HEK293T (cell line): Measurements from ENCODE around the gene KMT2E.

Source experiments
- BHLHE40 ChIP-seq: fragments of 450-650 bp; IDR thresholded peaks from 2 replicates; pipeline ENCODE4 v1.6.1; 2016; ENCODE audit warnings: mild to moderate bottlenecking, moderate library complexity, borderline replicate concordance
- FOXA1 ChIP-seq: fragments of 450-650 bp; IDR thresholded peaks from 2 replicates; pipeline ENCODE4 v1.6.1; 2016; ENCODE audit warnings: mild to moderate bottlenecking
- FOXK2 ChIP-seq: fragments of 450-650 bp; IDR thresholded peaks from 2 replicates; pipeline ENCODE4 v1.6.1; 2016; ENCODE audit warnings: mild to moderate bottlenecking
- LEF1 ChIP-seq: fragments of 450-650 bp; IDR thresholded peaks from 2 replicates; pipeline ENCODE4 v1.6.1; 2017; ENCODE audit warnings: mild to moderate bottlenecking, borderline replicate concordance
- SP1 ChIP-seq: fragments of 450-650 bp; IDR thresholded peaks from 2 replicates; pipeline ENCODE4 v1.6.1; 2017
- SUZ12 ChIP-seq: fragments of 450-650 bp; IDR thresholded peaks from 2 replicates; pipeline ENCODE4 v1.6.1; 2016; ENCODE audit warnings: mild to moderate bottlenecking
- TARDBP ChIP-seq: fragments of 450-650 bp; IDR thresholded peaks from 2 replicates; pipeline ENCODE4 v1.6.1; 2016
- ZNF384 ChIP-seq: fragments of 450-650 bp; IDR thresholded peaks from 2 replicates; pipeline ENCODE4 v1.6.1; 2016

GRCh38 chr7:105154084-105154483, 140.1 kb downstream of the KMT2E start:
- TF ChIP-seq SP1 (no peak), SUZ12 (no peak), BHLHE40 (no peak), FOXK2 (no peak), ZNF384 (no peak), FOXA1 (no peak), LEF1 (no peak), TARDBP (no peak)
